Motor neuron (in vitro differentiated cells): ENCODE results near the gene CHAC1. TPM values are rescaled to one million over a fixed set of nuclear protein-coding genes. Genes with fewer than 3 reads are reported as not detected.
"Not testable (repeated sequence)": the region's sequence is repeated elsewhere in the genome, so short reads cannot be mapped to it uniquely, and the experiment has no call there.

Experiments
- ATAC-seq, 8 experiments: fragments of 200-7000 bp; cut with Tn5 transposase; replicated peaks in 6 of 8; 2 replicates each; pipeline ENCODE4 v1.8.0; 2021; ENCODE audit warnings: mild to moderate bottlenecking in 8 of 8, moderate library complexity in 8 of 8
- H3K27ac ChIP-seq, 2 donors: fragments of 250-450 bp; sonication (Bioruptor Pico); 2 replicates each; pipeline ENCODE4 v1.9.0; 2021; ENCODE audit warnings: antibody characterized with exemption in 2 of 2, mild to moderate bottlenecking in 2 of 2, moderate library complexity in 1 of 2
- H3K4me1 ChIP-seq, 2 donors: fragments of 250-450 bp; sonication (Bioruptor Pico); replicated peaks in 1 of 2; 2 replicates each; pipeline ENCODE4 v1.6.1; 2021; ENCODE audit warnings: antibody characterized with exemption in 2 of 2, mild to moderate bottlenecking in 2 of 2, moderate library complexity in 1 of 2
- H3K4me3 ChIP-seq, 5 donors: fragments of 250-450 bp; sonication (Bioruptor Pico); 2 replicates each; pipeline ENCODE4 v1.9.0; 2021; ENCODE audit warnings: antibody characterized with exemption in 5 of 5, mild to moderate bottlenecking in 5 of 5, moderate library complexity in 4 of 5
- WGBS, 10 experiments: fragments of 450-650 bp; shearing (Covaris generic); methylation state at CpG; one replicate each; pipeline ENCODE4 v1.0.0; 2022; 5-methylcytosine and 5-hydroxymethylcytosine counted together
- in situ Hi-C, 9 experiments: fragments of 400-800 bp; cut with MboI; loops; one replicate each; pipeline ENCODE4 v1.15.0; 2021; ENCODE audit warnings: low sequenced_read_pairs in 9 of 9, low pct_unique_long_range_greater_than_20kb in 2 of 9; ENCODE audit not compliant: unreplicated experiment in 9 of 9
- total RNA-seq, 8 experiments: library from RNA; unstranded; fragments of 300-600 nt; gene quantifications; 2 replicates each; pipeline versions ENCODE4 v1.2.3 to v1.2.4, GENCODE V29; 2022

CHAC1 gene
- total RNA-seq, 8 experiments from 2014 or later: 2.7 to 70.3 (median 21.4) TPM

- Histone ChIP-seq H3K4me3 (no peak overlapping the region), H3K4me1 (peaks cover 24 to 26% of the 10 kb centered on the region in 2 donors), H3K27ac (no peak overlapping the region)
- ATAC-seq: no peak
- in situ Hi-C loops: no loop called here
- WGBS, 10 experiments: 69 to 100% (median 93%) methylated on average over 1 to 6 of the region's 9 CpGs; no CpG with 5 or more reads in 3 of the 10 experiments
These were observed 9.4 kb upstream of the CHAC1 start for GRCh38 chr15:40943764-40944365.

GRCh38 chr15:40944510-40945296 lies 8.6 kb upstream of the CHAC1 start:
- WGBS, 10 experiments: 49 to 100% (median 82%) methylated on average over 2 to 5 of the region's 11 CpGs; no CpG with 5 or more reads in 2 of the 10 experiments
- Histone ChIP-seq H3K27ac (no peak overlapping the region), H3K4me1 (peaks cover 24 to 26% of the 10 kb centered on the region in 2 donors), H3K4me3 (no peak overlapping the region)
- in situ Hi-C loops: no loop called here
- ATAC-seq: no peak

- peaks cover 8 to 11% of the 10 kb centered on the region in 2 donors for H3K4me1 ChIP-seq
- ATAC-seq: no peak
- WGBS, 10 experiments: 53 to 100% (median 72%) methylated on average over 2 to 20 of the region's 21 CpGs
- H3K27ac ChIP-seq: no peak overlapping the region
- no peak overlapping the region for H3K4me3 ChIP-seq
- in situ Hi-C loops: no loop called here
These were observed 4.4 kb upstream of the CHAC1 start for GRCh38 chr15:40948706-40949473.

GRCh38 chr15:40949756-40950207 lies 3.5 kb upstream of the CHAC1 start:
- 25 to 100% (median 60%) methylated on average over 1 to 6 of the region's 7 CpGs; no CpG with 5 or more reads in 1 of the 10 experiments for WGBS, 10 experiments
- ATAC-seq: no peak
- H3K4me1 ChIP-seq: peaks cover 17% of the 10 kb centered on the region in 2 donors

GRCh38 chr15:40951764-40952163 lies 1.5 kb upstream of the CHAC1 start:
- H3K4me1 ChIP-seq: peaks cover 35 to 37% of the 10 kb centered on the region in 2 donors
- H3K4me3 ChIP-seq: no peak overlapping the region
- 71 to 100% (median 90%) methylated on average over 2 to 4 of the region's 4 CpGs for WGBS, 10 experiments
- ATAC-seq: no peak
- H3K27ac ChIP-seq: no peak overlapping the region
- in situ Hi-C loops: no loop called here

More at GRCh38 chr15:40949756-40950207, 3.5 kb upstream of the CHAC1 start:
- Histone ChIP-seq H3K4me3 (no peak overlapping the region), H3K27ac (no peak overlapping the region)
- in situ Hi-C loops: no loop called here

GRCh38 chr15:40952301-40952900 lies 870 bp upstream of the CHAC1 start:
- in situ Hi-C loops: no loop called here
- Histone ChIP-seq H3K4me3 (peak overlapping the region; percentile 57 to 92 (median 84)), H3K4me1 (peaks cover 37 to 38% of the 10 kb centered on the region in 2 donors), H3K27ac (peak overlapping the region; percentile 90 to 97)
- WGBS, 10 experiments: 0 to 93% (median 74%) methylated on average over 1 to 15 of the region's 23 CpGs; no CpG with 5 or more reads in 1 of the 10 experiments
- ATAC-seq: no peak

GRCh38 chr15:40953713-40954074 lies 423 bp downstream of the CHAC1 start:
- peak in 7 of 8 experiments; percentile 2 to 24 (median 8) for ATAC-seq
- 0 to 21% (median 5%) methylated on average over 1 to 15 of the region's 17 CpGs; no CpG with 5 or more reads in 6 of the 10 experiments for WGBS, 10 experiments
- H3K4me3 ChIP-seq: peak overlapping the region; percentile 57 to 92 (median 84)
- peaks cover 37 to 38% of the 10 kb centered on the region in 2 donors for H3K4me1 ChIP-seq
- in situ Hi-C loops: no loop called here
- peak overlapping the region; percentile 67 to 84 for H3K27ac ChIP-seq

- Histone ChIP-seq H3K4me1 (peaks cover 38% of the 10 kb centered on the region in 2 donors), H3K27ac (peak overlapping the region in 1 of 2 donors; percentile 84), H3K4me3 (peak overlapping the region; percentile 57 to 92 (median 84))
- 0 to 100% (median 48%) methylated on average over 1 to 8 of the region's 8 CpGs; no CpG with 5 or more reads in 3 of the 10 experiments for WGBS, 10 experiments
- ATAC-seq, in situ Hi-C loops: not testable (repeated sequence)
These were observed 1.0 kb downstream of the CHAC1 start for GRCh38 chr15:40954158-40954848.

GRCh38 chr15:40955141-40955903 lies 2.1 kb downstream of the CHAC1 start:
- Histone ChIP-seq H3K4me1 (peaks cover 38 to 43% of the 10 kb centered on the region in 2 donors), H3K27ac (no peak overlapping the region), H3K4me3 (peak overlapping the region; percentile 57 to 92 (median 84))
- 0 to 97% (median 71%) methylated on average over 1 to 6 of the region's 20 CpGs; no CpG with 5 or more reads in 5 of the 10 experiments for WGBS, 10 experiments
- ATAC-seq: no peak
- in situ Hi-C loops: no loop called here

GRCh38 chr15:40955930-40956540 lies 2.8 kb downstream of the CHAC1 start:
- WGBS, 10 experiments: 8 to 100% (median 92%) methylated on average over 1 to 2 of the region's 3 CpGs; no CpG with 5 or more reads in 6 of the 10 experiments
- in situ Hi-C loops: no loop called here
- H3K27ac ChIP-seq: no peak overlapping the region
- peak overlapping the region in 4 of 5 donors; percentile 57 to 92 (median 84) for H3K4me3 ChIP-seq
- peaks cover 38 to 43% of the 10 kb centered on the region in 2 donors for H3K4me1 ChIP-seq
- no peak for ATAC-seq

- no peak for ATAC-seq
- Histone ChIP-seq H3K4me3 (peak overlapping the region in 3 of 5 donors; percentile 83 to 92 (median 84)), H3K4me1 (peaks cover 38 to 43% of the 10 kb centered on the region in 2 donors), H3K27ac (no peak overlapping the region)
- WGBS, 10 experiments: 45 to 100% (median 100%) methylated on average over 1 to 2 of the region's 3 CpGs; no CpG with 5 or more reads in 7 of the 10 experiments
- in situ Hi-C loops: no loop called here
These were observed 3.3 kb downstream of the CHAC1 start for GRCh38 chr15:40956541-40956982.
